Measurements from ENCODE around the gene KMT5C.

The KMT5C gene

GRCh38 chr19:55301459-55302317, 38.0 kb upstream of the KMT5C start:
- H4K12ac ChIP-seq (ENCODE audit: low read depth, low read length) = peak overlapping the region; percentile 57
- no peak overlapping the region for H2AK5ac ChIP-seq (ENCODE audit: low read length)
- no peak overlapping the region for H3K23ac ChIP-seq (ENCODE audit: low read length)
- H3K18ac ChIP-seq (ENCODE audit: low read length) = no peak overlapping the region
- no peak overlapping the region for H2BK5ac ChIP-seq (ENCODE audit: low read depth, low read length, poor library complexity)
- H3K79me1 ChIP-seq (ENCODE audit: low read length) = no peaks in the 10 kb centered on the region
- no peaks in the 10 kb centered on the region for H3K27me3 ChIP-seq (ENCODE audit: insufficient read depth, low read length)
- peak overlapping the region; percentile 14 for H2BK120ac ChIP-seq (ENCODE audit: insufficient read depth, low read length, poor library complexity)
- no peak overlapping the region for H3K14ac ChIP-seq (ENCODE audit: low read length)
- H3K4me1 ChIP-seq (ENCODE audit: control insufficient read depth in 1 of 2, insufficient read depth in 2 of 2, low read length in 2 of 2) = peaks cover 0 to 3% of the 10 kb centered on the region in 2 experiments
- peaks cover 1% of the 10 kb centered on the region for H3K9me3 ChIP-seq (ENCODE audit: insufficient read depth, low read depth, low read length)
- no peak overlapping the region for H3K4ac ChIP-seq (ENCODE audit: low read depth, low read length)
- peak overlapping the region; percentile 21 for H4K91ac ChIP-seq (ENCODE audit: low read depth, low read length)
- peak overlapping the region; percentile 69 for H3K4me2 ChIP-seq (ENCODE audit: low read length)
- H3K79me2 ChIP-seq (ENCODE audit: control insufficient read depth, insufficient read depth, low read length, poor library complexity) = no peaks in the 10 kb centered on the region
- H2BK12ac ChIP-seq (ENCODE audit: low read length) = no peak overlapping the region
- H2AFZ ChIP-seq (ENCODE audit: insufficient read depth, low read length, poor library complexity) = peak overlapping the region; percentile 38
- no CpG with 5 or more reads among the region's 42 CpGs for WGBS (ENCODE audit: extremely low coverage, insufficient coverage, insufficient read length)
- H3K4me3 ChIP-seq (ENCODE audit: low read depth, low read length) = no peak overlapping the region
- peak; percentile 61 to 80 for DNase-seq
- no peak overlapping the region for H3K27ac ChIP-seq (ENCODE audit: low read depth, low read length)
- H4K8ac ChIP-seq (ENCODE audit: low read depth, low read length) = peak overlapping the region; percentile 74
- H3K9ac ChIP-seq (ENCODE audit: low read length) = peak overlapping the region; percentile 60
- peaks cover 14 to 25% of the 10 kb centered on the region in 2 experiments for H3K36me3 ChIP-seq (ENCODE audit: control insufficient read depth in 1 of 2, insufficient read depth in 2 of 2, low read length in 2 of 2)

GRCh38 chr19:55302318-55302703, 37.4 kb upstream of the KMT5C start:
- Histone ChIP-seq H3K79me1 (ENCODE audit: low read length) (no peaks in the 10 kb centered on the region), H4K8ac (ENCODE audit: low read depth, low read length) (peak overlapping the region; percentile 70), H3K4ac (ENCODE audit: low read depth, low read length) (no peak overlapping the region), H3K14ac (ENCODE audit: low read length) (no peak overlapping the region), H3K4me3 (ENCODE audit: low read depth, low read length) (no peak overlapping the region), H2AFZ (ENCODE audit: insufficient read depth, low read length, poor library complexity) (no peak overlapping the region), H2BK12ac (ENCODE audit: low read length) (no peak overlapping the region), H2BK5ac (ENCODE audit: low read depth, low read length, poor library complexity) (no peak overlapping the region), H3K4me1 (ENCODE audit: control insufficient read depth in 1 of 2, insufficient read depth in 2 of 2, low read length in 2 of 2) (peaks cover 0 to 3% of the 10 kb centered on the region in 2 experiments), H3K18ac (ENCODE audit: low read length) (no peak overlapping the region), H3K27me3 (ENCODE audit: insufficient read depth, low read length) (no peaks in the 10 kb centered on the region), H3K36me3 (ENCODE audit: control insufficient read depth in 1 of 2, insufficient read depth in 2 of 2, low read length in 2 of 2) (peaks cover 13 to 28% of the 10 kb centered on the region in 2 experiments), H3K9ac (ENCODE audit: low read length) (no peak overlapping the region), H3K9me3 (ENCODE audit: insufficient read depth, low read depth, low read length) (peaks cover 1% of the 10 kb centered on the region), H4K12ac (ENCODE audit: low read depth, low read length) (peak overlapping the region; percentile 57), H3K4me2 (ENCODE audit: low read length) (peak overlapping the region; percentile 51), H3K79me2 (ENCODE audit: control insufficient read depth, insufficient read depth, low read length, poor library complexity) (no peaks in the 10 kb centered on the region), H2BK120ac (ENCODE audit: insufficient read depth, low read length, poor library complexity) (peak overlapping the region; percentile 14), H4K91ac (ENCODE audit: low read depth, low read length) (peak overlapping the region; percentile 21), H3K27ac (ENCODE audit: low read depth, low read length) (no peak overlapping the region), H2AK5ac (ENCODE audit: low read length) (no peak overlapping the region), H3K23ac (ENCODE audit: low read length) (no peak overlapping the region)
- no CpG with 5 or more reads among the region's 12 CpGs for WGBS (ENCODE audit: extremely low coverage, insufficient coverage, insufficient read length)
- DNase-seq = no peak

- Histone ChIP-seq H4K8ac (ENCODE audit: low read depth, low read length) (no peak overlapping the region), H3K79me2 (ENCODE audit: control insufficient read depth, insufficient read depth, low read length, poor library complexity) (no peaks in the 10 kb centered on the region), H3K4ac (ENCODE audit: low read depth, low read length) (no peak overlapping the region), H3K23ac (ENCODE audit: low read length) (no peak overlapping the region), H3K9ac (ENCODE audit: low read length) (no peak overlapping the region), H2BK120ac (ENCODE audit: insufficient read depth, low read length, poor library complexity) (no peak overlapping the region), H4K12ac (ENCODE audit: low read depth, low read length) (no peak overlapping the region), H3K14ac (ENCODE audit: low read length) (no peak overlapping the region), H2AFZ (ENCODE audit: insufficient read depth, low read length, poor library complexity) (no peak overlapping the region), H2BK5ac (ENCODE audit: low read depth, low read length, poor library complexity) (no peak overlapping the region), H3K27ac (ENCODE audit: low read depth, low read length) (no peak overlapping the region), H3K18ac (ENCODE audit: low read length) (no peak overlapping the region), H3K4me2 (ENCODE audit: low read length) (no peak overlapping the region), H3K36me3 (ENCODE audit: control insufficient read depth in 1 of 2, insufficient read depth in 2 of 2, low read length in 2 of 2) (peaks cover 14 to 32% of the 10 kb centered on the region in 2 experiments), H4K91ac (ENCODE audit: low read depth, low read length) (no peak overlapping the region), H3K79me1 (ENCODE audit: low read length) (no peaks in the 10 kb centered on the region), H3K9me3 (ENCODE audit: insufficient read depth, low read depth, low read length) (peaks cover 3% of the 10 kb centered on the region), H3K27me3 (ENCODE audit: insufficient read depth, low read length) (no peaks in the 10 kb centered on the region), H2BK12ac (ENCODE audit: low read length) (no peak overlapping the region), H3K4me3 (ENCODE audit: low read depth, low read length) (no peak overlapping the region), H2AK5ac (ENCODE audit: low read length) (no peak overlapping the region), H3K4me1 (ENCODE audit: control insufficient read depth in 1 of 2, insufficient read depth in 2 of 2, low read length in 2 of 2) (peaks cover 0 to 3% of the 10 kb centered on the region in 2 experiments)
- no peak for DNase-seq
- no CpG with 5 or more reads among the region's 11 CpGs for WGBS (ENCODE audit: extremely low coverage, insufficient coverage, insufficient read length)
These were observed 36.2 kb upstream of the KMT5C start for GRCh38 chr19:55303477-55303876.

GRCh38 chr19:55304279-55304978, 35.2 kb upstream of the KMT5C start:
- Histone ChIP-seq H3K27ac (ENCODE audit: low read depth, low read length) (no peak overlapping the region), H3K18ac (ENCODE audit: low read length) (no peak overlapping the region), H3K23ac (ENCODE audit: low read length) (no peak overlapping the region), H3K79me1 (ENCODE audit: low read length) (no peaks in the 10 kb centered on the region), H3K27me3 (ENCODE audit: insufficient read depth, low read length) (no peaks in the 10 kb centered on the region), H3K4me3 (ENCODE audit: low read depth, low read length) (no peak overlapping the region), H2AK5ac (ENCODE audit: low read length) (no peak overlapping the region), H4K8ac (ENCODE audit: low read depth, low read length) (no peak overlapping the region), H3K4ac (ENCODE audit: low read depth, low read length) (no peak overlapping the region), H3K79me2 (ENCODE audit: control insufficient read depth, insufficient read depth, low read length, poor library complexity) (no peaks in the 10 kb centered on the region), H2BK12ac (ENCODE audit: low read length) (no peak overlapping the region), H3K9me3 (ENCODE audit: insufficient read depth, low read depth, low read length) (peaks cover 3% of the 10 kb centered on the region), H3K4me1 (ENCODE audit: control insufficient read depth in 1 of 2, insufficient read depth in 2 of 2, low read length in 2 of 2) (peaks cover 0 to 3% of the 10 kb centered on the region in 2 experiments), H3K36me3 (ENCODE audit: control insufficient read depth in 1 of 2, insufficient read depth in 2 of 2, low read length in 2 of 2) (peaks cover 20 to 36% of the 10 kb centered on the region in 2 experiments), H2BK120ac (ENCODE audit: insufficient read depth, low read length, poor library complexity) (no peak overlapping the region), H3K14ac (ENCODE audit: low read length) (no peak overlapping the region), H2AFZ (ENCODE audit: insufficient read depth, low read length, poor library complexity) (no peak overlapping the region), H2BK5ac (ENCODE audit: low read depth, low read length, poor library complexity) (no peak overlapping the region), H3K9ac (ENCODE audit: low read length) (no peak overlapping the region), H4K91ac (ENCODE audit: low read depth, low read length) (no peak overlapping the region), H4K12ac (ENCODE audit: low read depth, low read length) (no peak overlapping the region), H3K4me2 (ENCODE audit: low read length) (no peak overlapping the region)
- no CpG with 5 or more reads among the region's 39 CpGs for WGBS (ENCODE audit: extremely low coverage, insufficient coverage, insufficient read length)
- peak; percentile 83 to 86 for DNase-seq

Measured in trophoblast cell (in vitro differentiated cells and primary cell).